SKM-1 (cell line): ENCODE measurements around the gene BPI.
"Not testable (repeated sequence)": the region's sequence is repeated elsewhere in the genome, so short reads cannot be mapped to it uniquely, and the experiment has no call there.

Experiments
- DNase-seq: peaks from one replicate; lab custom pipeline; 2025; ENCODE audit not compliant: unreplicated experiment; lab: John Stamatoyannopoulos, UW

Gene BPI

DNA sequence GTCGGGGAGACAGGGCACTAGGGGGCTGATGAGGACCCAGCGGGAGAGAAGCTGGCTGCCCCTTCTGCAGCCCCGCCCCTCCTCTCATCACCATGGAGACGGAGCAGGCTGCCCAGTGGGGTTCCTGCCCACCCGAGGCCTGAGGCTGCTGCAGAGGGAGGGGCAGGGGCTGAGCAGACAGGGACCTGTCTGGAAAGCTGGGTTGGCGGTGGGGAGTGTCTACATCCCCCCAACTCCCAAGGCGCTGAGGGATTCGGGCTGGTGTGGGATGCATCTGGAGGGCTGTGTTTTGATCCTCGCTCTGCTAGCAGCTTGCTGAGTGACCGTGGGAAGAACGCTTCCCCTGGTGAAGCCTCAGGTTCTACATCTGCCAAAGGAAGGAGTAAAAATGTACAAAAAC lies 1.2 kb upstream of the BPI start:
- no peak for DNase-seq

DNA sequence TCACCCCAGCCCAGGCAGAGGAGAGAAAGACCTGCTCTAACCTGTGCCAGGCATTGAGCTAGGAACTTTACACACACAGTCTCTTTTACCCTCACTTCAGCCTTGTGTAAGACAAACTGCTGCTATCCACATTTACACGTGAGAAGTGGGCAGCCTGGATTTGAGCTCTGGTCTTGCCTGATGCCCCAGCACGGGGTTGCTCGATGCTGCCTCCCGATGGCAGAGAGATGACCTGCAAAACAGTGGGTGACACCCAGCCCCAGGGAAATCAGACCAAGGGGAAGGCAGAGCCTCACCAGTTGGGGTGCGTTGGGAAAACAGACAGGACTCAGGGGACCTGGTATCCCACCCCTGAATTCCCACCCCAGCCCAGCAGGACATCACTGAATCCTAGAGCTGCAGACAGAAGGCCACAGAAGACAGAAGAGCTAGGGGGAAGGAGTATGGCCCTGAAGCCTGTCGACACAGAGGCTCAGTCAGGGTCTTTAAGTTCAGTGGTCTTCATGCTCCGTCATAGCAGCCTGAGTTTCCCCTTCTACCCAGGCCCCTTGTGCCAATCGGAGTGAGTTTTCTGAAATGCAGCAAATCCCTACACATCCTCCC lies 990 bp downstream of the BPI start:
- peak; percentile 47 for DNase-seq

DNA sequence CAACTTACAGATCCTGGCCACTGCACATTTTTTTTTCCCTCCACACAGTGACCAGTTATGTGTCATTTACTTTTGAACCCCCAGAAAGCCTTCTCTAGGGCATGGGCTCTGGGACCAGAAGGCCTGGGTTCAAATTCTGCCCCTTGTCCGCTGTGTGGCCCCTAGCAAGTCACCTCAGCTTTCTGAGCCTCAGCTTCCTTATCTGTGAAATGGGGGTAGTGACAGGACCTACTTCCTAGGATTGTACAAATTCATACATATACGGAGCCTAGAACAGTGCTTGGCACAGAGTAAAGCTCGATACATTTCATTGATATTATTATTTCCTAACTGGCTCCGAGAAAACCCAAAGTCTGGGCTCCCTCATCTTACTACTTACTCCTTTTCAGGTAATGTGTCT lies 1.6 kb downstream of the BPI start:
- DNase-seq, result no peak

DNA sequence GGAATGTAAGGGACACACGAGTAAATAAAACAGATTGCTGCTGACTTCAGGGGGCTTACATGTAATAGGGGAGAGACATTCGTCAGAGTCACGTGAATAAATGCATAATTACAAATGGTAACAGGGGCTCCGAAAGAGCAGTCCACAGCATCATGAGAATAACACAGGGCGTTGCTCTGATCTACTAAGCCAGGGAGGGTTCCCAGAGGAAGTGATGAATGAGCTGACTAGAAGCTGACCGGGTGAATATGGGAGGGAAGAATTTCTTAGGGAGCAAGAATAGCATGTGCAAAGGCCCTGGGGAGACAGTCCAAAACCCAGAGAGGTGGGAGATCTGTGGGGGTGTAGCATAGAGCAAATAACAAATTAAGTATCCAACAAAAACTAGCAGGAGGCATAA lies 2.4 kb downstream of the BPI start:
- no peak for DNase-seq

DNA sequence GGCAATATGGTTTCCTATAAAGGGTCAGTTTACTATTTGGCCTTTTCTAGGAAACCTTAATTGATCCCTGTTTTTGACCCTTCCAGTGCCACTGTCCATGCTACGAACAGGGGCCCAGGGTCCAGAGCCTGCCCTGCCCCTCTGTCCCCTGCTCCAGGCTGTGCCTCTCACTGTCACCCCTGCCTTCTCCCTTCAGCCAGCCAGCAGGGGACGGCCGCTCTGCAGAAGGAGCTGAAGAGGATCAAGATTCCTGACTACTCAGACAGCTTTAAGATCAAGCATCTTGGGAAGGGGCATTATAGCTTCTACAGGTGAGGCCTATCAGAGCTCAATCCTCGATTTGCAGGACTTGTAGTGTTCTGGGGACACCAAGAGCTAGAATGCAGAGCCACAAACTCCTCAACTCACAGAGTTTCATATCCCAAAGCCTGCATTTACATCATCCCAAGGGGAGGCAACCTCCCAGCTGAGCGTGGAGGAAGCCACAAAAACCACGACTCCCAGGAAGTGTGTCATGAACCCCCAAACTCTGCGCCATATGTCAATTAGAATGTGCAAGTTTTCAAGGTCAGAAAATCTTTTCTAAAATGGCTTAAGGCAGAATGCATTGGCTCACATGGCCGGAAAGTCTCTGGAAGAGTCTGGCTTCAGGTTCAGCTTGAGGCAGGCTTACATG lies 3.6 kb downstream of the BPI start:
- DNase-seq, result peak; percentile 46

DNA sequence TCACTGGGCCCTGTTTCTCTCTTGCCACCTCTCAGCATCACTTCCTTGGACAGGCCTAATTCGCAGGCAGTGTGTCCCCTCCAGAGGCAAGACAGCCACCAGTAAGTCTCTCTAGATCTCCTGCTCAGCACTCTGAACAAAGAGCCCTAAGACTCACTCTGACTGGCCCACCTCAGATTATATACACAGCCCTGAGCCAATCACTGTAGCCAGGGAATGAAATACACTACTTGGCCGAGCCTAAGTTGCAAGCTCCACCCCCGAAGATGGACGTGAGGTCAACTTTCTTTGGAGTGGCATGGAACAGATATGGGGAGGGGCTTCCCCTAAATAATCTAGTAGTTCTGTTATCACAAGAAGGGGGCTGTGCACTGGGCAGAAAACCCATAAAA lies 4.1 kb downstream of the BPI start:
- DNase-seq, result no peak

DNA sequence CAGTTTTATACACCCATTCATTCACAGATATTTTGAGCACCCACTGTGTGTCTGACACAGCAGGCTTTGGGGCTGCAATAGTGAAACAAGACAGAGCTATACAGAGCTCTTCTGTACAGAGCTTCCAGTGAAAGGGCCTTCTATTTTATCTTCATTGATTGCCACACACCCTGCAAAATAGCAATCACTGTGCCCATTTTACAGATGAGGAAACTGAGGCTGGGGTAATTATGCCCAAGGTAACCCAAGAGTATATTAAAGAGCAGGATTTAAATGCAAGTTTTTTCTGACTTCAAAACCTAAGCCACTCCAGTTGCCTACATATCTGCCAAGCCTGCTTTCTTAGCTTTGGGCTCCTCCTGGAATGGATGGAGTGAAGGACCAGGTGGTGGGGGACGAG lies 4.5 kb downstream of the BPI start:
- DNase-seq, result no peak

DNA sequence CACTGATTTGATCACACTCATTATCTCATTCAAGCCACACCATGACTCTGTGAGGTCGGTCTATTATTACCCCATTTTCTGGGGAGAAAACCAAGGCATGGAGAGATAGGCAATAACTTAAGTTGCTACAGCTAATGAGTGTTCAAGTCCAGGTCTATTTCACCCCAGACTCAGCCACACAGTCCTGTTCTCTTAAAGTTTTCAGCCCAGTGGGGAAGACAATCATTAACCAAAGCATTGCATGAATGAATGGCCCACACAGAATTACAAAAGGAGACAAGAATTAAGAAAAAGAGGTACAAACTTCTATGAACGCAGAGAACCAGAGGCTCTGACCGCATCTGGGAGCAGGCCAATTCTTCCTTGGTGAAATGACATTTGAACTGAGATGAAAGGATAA lies 7.1 kb downstream of the BPI start:
- no peak for DNase-seq

DNA sequence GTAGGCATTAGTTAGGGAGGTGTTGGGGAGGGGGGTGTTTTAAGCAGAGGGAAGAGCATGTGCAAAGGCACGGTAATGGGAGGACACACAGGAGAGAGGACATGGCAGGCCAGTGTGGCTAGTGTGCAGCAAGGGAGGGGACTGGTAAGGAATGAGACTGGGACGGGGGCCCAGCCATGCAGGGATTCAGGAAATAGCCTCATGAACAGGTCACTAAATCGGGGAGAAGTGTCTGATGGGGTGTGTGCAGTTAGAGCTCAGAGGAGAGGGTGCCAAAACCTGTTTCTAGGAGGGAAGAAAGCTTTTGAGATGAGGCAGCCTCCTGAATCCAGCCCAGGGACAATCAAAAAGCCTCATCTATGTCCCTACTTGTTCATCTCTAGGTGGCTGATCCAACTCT lies 7.5 kb downstream of the BPI start:
- DNase-seq, result no peak

DNA sequence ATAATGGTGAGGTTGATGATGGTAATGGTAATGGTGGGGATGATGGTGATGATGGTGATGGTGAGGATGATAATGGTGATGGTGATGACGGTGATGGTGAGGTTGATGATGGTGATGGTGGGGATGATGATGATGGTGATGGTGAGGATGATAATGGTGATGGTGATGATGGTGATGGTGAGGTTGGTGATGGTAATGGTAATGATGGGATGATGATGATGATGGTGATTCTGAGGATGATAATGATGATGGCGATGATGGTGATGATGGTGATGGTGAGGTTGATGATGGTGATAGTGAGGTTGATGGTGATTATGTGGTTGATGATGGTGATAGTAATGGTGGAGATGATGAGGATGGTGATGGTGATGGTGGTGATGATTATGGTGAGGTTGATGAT lies 9.7 kb downstream of the BPI start:
- no peak for DNase-seq

DNA sequence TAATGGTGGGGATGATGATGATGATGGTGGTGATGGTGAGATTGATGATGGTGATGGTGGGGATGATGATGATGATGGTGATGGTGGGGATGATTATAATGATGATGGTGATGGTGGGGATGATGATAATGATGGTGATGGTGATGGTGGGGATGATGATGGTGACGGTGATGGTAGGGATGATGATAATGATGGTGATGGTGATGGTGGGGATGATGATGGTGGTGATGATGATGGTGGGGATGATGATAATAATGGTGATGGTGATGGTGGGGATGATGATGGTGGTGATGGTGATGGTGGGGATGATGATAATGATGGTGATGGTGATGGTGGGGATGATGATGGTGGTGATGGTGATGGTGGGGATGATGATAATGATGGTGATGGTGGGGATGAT lies 10.4 kb downstream of the BPI start:
- DNase-seq, result not testable (repeated sequence)

DNA sequence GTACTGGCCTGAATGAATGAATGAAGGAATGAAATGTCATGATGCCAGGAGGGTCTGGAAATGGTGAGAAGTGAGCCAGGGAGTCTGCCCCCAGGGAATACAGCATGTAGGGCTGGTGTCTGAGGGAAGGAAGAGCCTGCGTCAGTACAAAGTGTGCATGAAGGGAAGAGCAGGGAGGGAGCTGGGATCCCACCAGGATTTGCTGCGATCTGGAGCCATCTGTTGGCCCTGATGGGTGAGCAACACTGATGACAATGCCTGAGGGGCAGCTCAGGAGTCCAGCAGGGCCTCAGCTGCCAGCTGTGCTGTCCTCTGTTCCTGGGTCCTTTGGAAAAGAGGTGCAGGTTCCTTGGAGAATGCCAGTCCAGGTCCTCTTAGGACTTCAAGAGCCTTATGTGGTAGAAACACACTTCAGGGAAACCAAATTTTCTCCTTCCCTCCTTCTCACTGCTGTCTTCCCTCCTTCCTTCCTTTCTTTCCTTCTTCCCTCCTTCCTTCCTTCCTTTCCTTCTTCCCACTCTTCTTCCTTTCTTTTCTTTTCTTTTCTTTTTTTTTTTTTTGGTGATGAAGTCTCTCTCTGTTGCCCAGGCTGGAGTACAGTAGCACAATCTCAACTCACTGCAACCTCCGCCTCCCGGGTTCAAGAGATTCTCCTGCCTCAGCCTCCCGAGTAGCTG lies 11.5 kb downstream of the BPI start:
- no peak for DNase-seq

DNA sequence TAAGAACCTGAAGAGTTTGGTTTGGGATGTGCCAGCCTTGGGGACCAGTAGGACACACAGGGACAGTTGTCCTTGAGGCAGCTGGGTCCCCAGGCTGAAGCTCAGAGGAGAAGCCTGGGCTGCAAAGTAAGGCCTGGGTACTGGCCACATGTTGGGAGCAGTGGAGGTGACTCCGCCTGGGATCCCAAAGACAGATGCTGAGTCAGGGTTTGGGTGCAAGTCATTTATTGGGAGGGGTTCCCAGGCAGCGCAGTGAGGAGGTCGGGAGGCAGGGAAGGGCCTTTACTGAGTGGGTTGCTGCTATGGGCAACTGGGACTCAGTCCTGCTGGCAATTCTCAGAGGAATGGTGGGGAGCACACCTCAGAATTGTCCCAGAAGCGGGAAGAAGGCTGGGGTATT lies 12.4 kb downstream of the BPI start:
- DNase-seq, result no peak

DNA sequence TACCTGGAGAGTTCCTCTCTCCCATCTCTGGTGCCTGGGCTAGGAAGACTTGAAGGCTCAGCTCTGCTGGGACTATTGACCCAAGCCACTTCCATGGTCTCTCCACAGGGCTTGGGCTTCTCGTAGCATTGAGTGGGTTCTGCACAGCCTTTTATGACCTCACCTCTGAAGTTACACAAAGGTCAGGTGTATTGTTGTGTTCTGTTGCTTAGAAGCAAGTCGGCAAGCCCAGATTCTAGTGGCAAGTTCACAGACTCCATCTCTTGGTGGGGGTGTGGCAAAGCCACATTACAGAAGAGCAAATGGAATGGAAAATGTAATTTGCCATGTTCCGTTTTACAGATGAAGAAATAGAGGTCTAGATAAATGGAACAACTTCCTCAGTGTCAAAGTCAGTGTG lies 13.5 kb downstream of the BPI start:
- DNase-seq, result no peak

DNA sequence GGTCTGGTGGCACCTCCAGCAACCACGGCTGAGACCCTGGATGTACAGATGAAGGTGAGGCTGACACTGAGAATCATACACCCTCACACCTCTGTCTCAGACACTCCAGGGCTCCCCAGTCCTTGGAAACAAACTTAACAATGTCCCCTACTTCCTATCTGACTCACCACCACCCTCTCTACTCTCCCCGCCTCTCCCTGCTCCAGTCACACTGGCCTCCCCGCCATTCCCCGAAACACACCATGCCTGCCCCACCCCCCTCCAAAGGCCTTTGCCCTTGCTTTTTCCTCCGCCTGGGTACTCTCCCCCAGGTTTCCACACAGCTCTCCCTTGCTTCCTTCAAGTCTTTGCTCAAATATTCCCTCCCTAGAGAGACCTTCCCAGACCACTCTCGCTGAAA lies 16.3 kb downstream of the BPI start:
- no peak for DNase-seq

DNA sequence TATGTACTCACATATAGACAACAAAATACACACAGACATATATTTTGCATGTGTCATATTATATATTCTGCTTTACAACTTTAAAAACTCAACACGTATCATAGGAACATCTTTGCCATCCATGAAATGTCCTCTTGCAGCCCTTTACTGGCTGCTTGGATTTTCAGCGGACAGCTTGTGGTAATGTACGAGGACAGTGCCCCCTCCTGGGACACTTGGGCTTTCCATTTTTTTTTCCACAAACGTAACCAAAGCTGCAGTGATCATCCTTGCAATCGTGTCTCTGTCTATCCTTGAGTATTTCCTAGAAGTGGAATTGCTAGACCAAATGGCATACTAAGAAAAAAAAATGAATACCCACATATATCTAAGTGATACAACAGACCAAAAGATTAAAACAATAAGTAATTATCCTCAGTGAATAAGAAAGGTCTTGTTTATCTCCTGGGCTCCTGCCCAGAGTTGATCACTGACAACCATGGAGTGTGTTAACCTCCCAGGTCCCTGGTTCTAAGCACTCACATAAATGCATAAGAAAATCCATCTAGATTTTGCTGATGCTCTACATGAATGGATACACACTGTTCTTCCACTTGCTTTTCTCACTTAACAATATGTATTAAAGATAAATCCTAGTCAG lies 18.1 kb downstream of the BPI start:
- DNase-seq, result no peak

DNA sequence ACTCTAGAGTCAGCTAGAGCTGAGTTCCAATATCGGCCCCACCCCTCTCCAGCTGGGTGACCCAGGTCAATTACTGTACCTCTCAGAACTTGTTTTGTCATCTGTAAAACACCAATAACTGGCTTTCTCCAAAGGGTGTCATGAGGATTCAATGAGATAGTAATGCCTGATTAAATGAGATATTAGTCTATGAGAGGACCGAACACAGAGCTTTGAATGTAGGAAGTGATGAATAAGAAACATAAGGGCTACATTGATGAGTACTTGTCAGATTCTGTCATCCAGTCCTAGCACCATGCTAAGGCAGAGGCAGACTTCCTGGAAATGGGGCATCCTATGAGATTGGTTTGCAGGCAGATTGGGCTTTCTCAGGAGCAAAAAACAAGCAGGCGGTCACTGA lies 20.2 kb downstream of the BPI start:
- DNase-seq, result no peak

DNA sequence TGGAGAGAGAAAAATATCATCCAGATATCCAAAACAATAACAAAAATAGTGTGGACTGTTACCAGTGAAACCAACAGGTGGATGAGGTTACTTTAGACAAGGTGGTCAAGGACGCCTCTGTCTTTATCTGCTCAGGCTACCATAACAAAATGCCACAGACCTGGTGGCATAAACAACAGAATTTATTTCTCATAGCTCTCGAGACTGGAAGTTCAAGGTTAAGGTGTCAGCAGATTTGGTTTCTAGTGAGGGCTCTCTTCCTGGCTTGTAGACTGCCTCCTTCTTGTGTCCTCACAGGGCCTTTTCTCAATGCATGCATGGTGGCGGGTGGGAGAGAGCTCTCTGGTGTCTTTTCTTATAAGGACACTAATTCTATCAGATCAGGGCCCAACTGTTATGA lies 21.2 kb downstream of the BPI start:
- DNase-seq, result no peak

DNA sequence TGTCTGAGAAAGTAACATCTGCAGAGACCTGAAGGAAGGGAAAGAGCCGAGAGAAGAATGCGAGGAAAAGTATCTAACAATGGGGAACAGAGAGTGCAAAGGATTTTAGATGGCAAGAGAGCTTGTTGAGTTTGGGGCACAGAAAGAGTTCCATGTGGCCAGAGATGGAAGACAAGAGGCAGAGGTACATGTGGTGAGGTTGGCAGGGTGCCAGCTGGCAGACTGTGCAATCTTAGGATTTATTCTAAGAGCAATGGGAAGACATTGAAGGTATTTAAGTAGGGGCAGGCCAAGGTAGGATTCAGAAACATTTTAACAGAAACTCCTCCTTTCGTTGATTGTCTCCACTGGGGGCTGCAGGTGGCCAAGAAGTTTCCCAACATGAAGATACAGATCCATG lies 21.9 kb downstream of the BPI start:
- no peak for DNase-seq

DNA sequence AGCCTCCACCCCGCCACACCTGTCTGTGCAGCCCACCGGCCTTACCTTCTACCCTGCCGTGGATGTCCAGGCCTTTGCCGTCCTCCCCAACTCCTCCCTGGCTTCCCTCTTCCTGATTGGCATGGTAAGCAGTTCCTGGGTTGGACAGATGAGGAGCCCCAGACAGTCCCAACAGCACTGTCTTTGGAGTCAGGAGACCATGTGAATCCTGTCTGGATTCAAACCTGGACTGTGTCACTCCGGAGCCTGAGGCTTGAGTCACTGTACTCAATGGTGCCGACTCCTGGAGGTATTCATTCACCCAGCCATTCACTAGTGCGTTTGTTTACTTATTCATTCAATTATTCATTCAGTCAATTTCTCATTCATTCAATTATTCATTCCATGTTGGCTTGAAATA lies 22.4 kb downstream of the BPI start:
- no peak for DNase-seq

DNA sequence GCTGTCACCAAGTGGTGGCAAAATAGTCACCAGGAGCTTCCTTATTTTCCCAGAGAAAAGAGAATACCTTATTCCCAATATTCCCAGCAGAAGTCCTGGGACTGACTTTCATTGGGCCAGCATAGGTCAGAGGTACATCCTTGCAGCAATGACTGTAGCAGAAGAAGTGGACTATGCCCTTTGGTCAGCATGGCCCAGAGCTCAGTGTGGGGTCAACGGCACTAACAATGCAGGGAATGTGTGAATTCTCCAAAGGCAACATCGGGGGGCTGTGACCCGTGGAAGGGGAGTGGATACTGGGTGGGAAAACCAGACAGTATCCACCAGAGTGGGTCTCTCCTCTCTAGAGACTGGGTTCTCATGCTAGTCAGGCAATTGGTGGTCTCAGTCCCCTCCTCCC lies 26.7 kb downstream of the BPI start:
- DNase-seq, result no peak

DNA sequence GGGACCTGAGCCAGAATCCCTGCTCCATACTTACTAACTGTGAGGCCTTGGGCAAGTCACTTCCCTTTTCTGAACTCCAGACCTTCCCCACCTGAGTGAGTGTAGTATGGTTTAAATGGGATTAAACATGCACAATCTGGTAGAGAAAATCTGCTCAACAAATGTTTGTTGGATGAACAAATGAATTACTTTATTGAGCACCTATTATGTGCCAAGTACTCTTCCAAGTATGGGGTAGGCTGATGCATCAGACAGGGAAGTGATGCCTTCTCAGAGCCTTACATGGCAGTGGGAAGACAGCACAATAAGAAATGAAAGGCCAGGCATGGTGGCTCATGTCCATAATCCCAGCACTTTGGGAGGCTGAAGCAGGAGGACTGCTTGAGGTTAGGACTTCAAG lies 27.3 kb downstream of the BPI start:
- no peak for DNase-seq
